WTC11 (cell line): ENCODE data around the gene ANK2.

Experiments
- NFYB ChIP-seq: sonication (generic); formaldehyde crosslinking; conservative IDR thresholded peaks from 2 replicates; pipeline ENCODE4 v1.8.0; 2022; ENCODE audit warnings: low read depth, missing genetic modification reagents
- NR2C2 ChIP-seq: sonication (generic); formaldehyde crosslinking; IDR thresholded peaks from 2 replicates; pipeline ENCODE4 v1.8.0; 2022; ENCODE audit warnings: mild to moderate bottlenecking, missing genetic modification reagents
- RELA ChIP-seq: sonication (generic); formaldehyde crosslinking; IDR thresholded peaks from 2 replicates; pipeline ENCODE4 v1.8.1; 2022; ENCODE audit warnings: missing genetic modification reagents, mild to moderate bottlenecking, borderline replicate concordance
- TF ChIP-seq, protein P1 (sequence below): sonication (generic); formaldehyde crosslinking; IDR thresholded peaks from 2 replicates; pipeline ENCODE4 v1.8.0; 2022; ENCODE audit warnings: mild to moderate bottlenecking, missing genetic modification reagents
- TF ChIP-seq, protein P2 (sequence below): sonication (generic); formaldehyde crosslinking; IDR thresholded peaks from 2 replicates; pipeline ENCODE4 v1.8.0; 2022; ENCODE audit warnings: missing genetic modification reagents
- TF ChIP-seq, protein P3 (sequence below): fragments of 200-600 bp; IDR thresholded peaks from 2 replicates; pipeline ENCODE4 v1.8.0; 2022; ENCODE audit warnings: antibody characterized with exemption
- TF ChIP-seq, protein P4 (sequence below): sonication (generic); formaldehyde crosslinking; IDR thresholded peaks from 2 replicates; pipeline ENCODE4 v1.8.1; 2023; ENCODE audit warnings: mild to moderate bottlenecking, missing genetic modification reagents, moderate library complexity

DNA sequence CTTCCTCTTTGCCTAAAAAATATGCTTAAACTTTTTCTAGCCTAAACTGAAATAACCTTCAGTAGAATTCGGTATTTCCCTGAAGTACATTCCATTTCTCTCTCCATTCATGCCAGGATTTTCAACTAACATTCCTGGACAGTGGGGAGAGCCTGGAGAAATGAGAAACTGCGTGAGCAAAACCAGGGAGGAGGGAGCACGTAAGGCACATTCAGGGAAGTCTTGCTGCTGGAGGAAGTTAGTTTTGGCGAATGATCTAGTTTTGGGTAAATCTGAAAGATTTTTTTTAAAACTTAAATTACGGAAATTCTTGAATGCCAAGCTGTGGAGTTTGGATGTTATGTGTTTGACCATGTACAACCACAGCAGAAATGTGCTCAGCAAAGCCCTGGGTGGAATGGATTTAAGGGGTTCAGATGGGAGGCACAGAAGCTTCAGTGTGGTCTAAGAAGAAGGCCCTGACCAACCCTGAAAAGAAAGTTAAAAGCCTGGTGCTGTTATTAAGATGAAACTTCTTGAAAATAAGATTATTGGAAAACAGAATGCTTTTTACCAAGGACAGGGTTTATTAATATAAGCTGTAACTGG, 347.8 kb downstream of the ANK2 start:
- TF ChIP-seq, protein P1, sequence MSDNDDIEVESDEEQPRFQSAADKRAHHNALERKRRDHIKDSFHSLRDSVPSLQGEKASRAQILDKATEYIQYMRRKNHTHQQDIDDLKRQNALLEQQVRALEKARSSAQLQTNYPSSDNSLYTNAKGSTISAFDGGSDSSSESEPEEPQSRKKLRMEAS: no peak
- TF ChIP-seq NR2C2 (CRISPR knock-in tag): no peak
- TF ChIP-seq, protein P2, sequence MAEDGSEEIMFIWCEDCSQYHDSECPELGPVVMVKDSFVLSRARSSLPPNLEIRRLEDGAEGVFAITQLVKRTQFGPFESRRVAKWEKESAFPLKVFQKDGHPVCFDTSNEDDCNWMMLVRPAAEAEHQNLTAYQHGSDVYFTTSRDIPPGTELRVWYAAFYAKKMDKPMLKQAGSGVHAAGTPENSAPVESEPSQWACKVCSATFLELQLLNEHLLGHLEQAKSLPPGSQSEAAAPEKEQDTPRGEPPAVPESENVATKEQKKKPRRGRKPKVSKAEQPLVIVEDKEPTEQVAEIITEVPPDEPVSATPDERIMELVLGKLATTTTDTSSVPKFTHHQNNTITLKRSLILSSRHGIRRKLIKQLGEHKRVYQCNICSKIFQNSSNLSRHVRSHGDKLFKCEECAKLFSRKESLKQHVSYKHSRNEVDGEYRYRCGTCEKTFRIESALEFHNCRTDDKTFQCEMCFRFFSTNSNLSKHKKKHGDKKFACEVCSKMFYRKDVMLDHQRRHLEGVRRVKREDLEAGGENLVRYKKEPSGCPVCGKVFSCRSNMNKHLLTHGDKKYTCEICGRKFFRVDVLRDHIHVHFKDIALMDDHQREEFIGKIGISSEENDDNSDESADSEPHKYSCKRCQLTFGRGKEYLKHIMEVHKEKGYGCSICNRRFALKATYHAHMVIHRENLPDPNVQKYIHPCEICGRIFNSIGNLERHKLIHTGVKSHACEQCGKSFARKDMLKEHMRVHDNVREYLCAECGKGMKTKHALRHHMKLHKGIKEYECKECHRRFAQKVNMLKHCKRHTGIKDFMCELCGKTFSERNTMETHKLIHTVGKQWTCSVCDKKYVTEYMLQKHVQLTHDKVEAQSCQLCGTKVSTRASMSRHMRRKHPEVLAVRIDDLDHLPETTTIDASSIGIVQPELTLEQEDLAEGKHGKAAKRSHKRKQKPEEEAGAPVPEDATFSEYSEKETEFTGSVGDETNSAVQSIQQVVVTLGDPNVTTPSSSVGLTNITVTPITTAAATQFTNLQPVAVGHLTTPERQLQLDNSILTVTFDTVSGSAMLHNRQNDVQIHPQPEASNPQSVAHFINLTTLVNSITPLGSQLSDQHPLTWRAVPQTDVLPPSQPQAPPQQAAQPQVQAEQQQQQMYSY (CRISPR knock-in tag): no peak
- TF ChIP-seq, protein P3, sequence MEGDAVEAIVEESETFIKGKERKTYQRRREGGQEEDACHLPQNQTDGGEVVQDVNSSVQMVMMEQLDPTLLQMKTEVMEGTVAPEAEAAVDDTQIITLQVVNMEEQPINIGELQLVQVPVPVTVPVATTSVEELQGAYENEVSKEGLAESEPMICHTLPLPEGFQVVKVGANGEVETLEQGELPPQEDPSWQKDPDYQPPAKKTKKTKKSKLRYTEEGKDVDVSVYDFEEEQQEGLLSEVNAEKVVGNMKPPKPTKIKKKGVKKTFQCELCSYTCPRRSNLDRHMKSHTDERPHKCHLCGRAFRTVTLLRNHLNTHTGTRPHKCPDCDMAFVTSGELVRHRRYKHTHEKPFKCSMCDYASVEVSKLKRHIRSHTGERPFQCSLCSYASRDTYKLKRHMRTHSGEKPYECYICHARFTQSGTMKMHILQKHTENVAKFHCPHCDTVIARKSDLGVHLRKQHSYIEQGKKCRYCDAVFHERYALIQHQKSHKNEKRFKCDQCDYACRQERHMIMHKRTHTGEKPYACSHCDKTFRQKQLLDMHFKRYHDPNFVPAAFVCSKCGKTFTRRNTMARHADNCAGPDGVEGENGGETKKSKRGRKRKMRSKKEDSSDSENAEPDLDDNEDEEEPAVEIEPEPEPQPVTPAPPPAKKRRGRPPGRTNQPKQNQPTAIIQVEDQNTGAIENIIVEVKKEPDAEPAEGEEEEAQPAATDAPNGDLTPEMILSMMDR: no peak
- TF ChIP-seq, protein P4, sequence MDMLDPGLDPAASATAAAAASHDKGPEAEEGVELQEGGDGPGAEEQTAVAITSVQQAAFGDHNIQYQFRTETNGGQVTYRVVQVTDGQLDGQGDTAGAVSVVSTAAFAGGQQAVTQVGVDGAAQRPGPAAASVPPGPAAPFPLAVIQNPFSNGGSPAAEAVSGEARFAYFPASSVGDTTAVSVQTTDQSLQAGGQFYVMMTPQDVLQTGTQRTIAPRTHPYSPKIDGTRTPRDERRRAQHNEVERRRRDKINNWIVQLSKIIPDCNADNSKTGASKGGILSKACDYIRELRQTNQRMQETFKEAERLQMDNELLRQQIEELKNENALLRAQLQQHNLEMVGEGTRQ (CRISPR knock-in tag): no peak
- TF ChIP-seq NFYB (CRISPR knock-in tag): no peak
- TF ChIP-seq RELA (CRISPR knock-in tag): no peak
